ENCODE data around the gene KAT6B. TPM values are rescaled to one million over a fixed set of nuclear protein-coding genes. Genes with fewer than 3 reads are reported as not detected.
A peak's percentile ranks its signal among the peaks of the same experiment; 100 is the strongest.

KAT6B gene
- total RNA-seq, 1 donor from 2014 or later = 47.1 TPM

- DNase-seq (no peak), ATAC-seq (no peak)
- intact Hi-C loops (cut with micrococcal nuclease) = no loop called here
Measured at GRCh38 chr10:75068523-75068922, 242.1 kb downstream of the KAT6B start.

DNA sequence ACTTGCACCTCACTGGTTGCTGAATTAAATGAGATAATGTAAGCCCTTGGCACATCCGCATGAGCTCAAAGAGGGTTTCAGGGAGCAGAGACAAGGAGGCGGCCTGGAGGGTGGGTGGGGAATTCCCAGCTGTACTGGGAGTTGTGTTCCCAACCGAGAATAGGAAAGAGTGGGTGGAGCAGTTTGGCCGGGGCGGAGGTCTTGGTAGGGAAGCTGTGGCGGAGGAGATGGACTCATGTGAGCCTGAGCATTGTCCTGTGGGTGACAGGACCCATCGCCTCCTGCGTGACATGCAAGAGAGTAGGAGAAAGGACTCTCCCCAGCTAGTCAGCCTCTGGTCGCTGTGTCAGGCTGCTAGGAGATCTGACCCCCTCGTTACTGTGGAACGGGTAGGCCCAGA, 244.1 kb downstream of the KAT6B start:
- ATAC-seq (peak; percentile 81), DNase-seq (peak; percentile 40)
- intact Hi-C loops (cut with micrococcal nuclease) = no loop called here

DNA sequence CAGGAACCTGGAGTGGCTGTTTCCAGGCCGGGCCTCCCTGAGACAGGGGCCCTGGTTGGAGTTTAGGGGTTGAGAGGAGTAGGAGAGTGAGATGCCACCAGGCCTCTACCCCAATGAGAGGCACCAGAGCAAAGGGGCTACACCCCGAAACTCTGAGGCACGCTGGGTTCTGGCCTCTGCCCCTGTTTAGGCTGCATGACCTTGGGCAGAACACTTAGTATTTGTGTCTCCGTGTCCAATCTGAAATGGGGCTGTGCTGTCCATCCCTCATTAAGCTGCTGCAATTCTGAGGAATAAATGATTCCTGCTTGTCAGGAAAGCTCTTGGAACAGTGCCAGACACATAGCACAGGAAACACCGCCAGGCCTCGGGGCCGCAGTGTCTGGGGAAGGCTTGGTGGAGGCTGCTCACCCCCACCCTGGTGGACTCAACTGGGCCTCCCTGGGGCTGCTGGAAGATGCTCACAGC, 244.6 kb downstream of the KAT6B start:
- ATAC-seq = peak; percentile 54
- no peak for DNase-seq
- intact Hi-C loops (cut with micrococcal nuclease) = no loop called here

- ATAC-seq (no peak), DNase-seq (no peak)
- intact Hi-C loops (cut with micrococcal nuclease) = no loop called here
Measured at GRCh38 chr10:75071756-75072155, 245.4 kb downstream of the KAT6B start.

- intact Hi-C loops (cut with micrococcal nuclease) = no loop called here
- ATAC-seq (no peak), DNase-seq (no peak)
Measured at GRCh38 chr10:75072727-75073126, 246.3 kb downstream of the KAT6B start.

- DNase-seq (no peak), ATAC-seq (no peak)
- intact Hi-C loops (cut with micrococcal nuclease) = no loop called here
Measured at GRCh38 chr10:75073442-75073841, 247.0 kb downstream of the KAT6B start.

DNA sequence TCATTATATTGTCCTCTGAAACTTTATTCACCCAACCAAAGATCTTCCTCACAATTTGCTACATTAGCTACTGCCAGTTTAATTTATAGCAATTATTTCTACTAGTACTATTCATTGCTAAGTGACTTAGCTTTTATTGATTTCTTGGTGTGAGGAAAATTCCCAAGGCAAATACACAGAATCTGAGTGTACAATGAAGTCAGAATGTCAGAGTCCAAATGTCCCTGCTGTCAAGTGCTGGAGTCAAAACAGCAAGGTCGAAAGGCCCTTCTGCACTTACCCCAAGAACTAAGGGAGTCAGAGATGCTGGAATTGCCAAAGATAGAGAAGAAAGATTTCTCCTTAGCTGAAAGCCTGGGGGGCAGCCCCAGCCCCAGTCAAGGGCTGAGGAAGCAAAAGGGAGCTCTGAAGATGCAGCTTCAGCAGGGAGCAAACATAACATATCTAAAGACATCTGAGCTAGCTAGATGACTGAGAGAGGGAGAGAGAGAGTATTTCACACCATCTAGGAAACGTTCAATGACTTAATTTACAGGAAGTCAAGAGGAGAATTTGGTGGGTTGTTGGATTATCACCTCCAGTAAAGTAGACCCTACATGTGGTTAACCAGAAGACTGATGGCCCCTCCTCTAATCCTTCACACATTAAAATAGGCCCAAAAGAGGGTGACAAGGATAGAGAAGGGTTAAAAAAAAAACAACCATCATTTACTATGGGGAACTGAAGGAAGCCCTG, 248.5 kb downstream of the KAT6B start:
- no peak for ATAC-seq
- no peak for DNase-seq
- intact Hi-C loops (cut with micrococcal nuclease) = no loop called here

DNA sequence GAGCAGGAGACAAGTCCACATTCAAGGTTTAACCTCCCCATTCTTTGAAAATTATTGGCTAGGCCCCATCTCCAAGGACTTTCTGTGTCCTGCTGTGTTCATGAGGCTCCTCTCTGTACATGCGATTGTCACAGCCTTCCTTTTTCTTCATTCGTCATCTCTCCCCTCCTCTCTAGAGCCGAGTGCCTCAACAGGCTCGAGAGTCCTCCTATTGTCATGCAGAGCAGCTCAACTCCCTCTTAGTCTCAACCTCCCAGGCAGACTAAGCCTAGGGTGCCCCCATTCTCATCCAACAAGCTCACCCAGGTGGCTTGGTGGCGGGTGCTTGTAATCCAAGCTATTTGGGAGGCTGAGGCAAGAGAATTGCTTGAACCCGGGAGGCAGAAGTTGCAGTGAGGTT, 249.9 kb downstream of the KAT6B start:
- intact Hi-C loops (cut with micrococcal nuclease) = no loop called here
- ATAC-seq (no peak), DNase-seq (no peak)

DNA sequence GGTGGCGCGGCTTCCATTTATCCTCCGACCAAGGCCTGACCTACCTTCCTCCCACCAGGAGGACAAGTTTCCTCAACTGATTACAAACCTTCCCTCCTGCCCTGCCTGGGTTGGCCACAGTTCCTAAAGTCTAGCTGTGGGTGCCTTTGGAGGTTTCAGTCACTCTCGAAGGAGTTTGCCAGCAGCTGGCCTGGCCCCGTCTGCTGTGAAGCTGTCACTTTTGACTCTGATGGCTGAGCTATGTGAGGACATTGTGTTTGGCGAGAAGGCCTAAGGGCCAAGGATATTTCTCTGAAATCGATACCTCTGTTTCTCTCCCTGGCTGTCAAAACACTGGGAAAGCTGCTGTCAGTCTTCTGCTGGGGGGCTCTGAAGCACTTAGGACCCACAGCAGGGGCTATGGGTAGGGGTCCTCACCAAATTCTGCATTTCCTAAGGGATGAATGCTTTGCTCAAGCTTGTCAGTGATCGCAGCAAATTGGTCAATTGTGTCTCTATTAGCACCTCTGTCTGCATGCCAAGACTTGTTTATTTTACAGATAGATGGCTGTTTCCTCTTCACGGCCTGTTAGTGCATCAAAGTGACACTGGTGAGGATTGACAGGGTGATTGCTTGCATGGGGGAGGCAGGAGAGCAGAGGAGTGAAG, 253.2 kb downstream of the KAT6B start:
- no peak for DNase-seq
- intact Hi-C loops (cut with micrococcal nuclease) = no loop called here
- no peak for ATAC-seq

- no peak for ATAC-seq
- intact Hi-C loops (cut with micrococcal nuclease) = no loop called here
- DNase-seq = no peak
Measured at GRCh38 chr10:75080554-75080953, 254.2 kb downstream of the KAT6B start.

GRCh38 chr10:75081379-75081778, 255.0 kb downstream of the KAT6B start:
- no peak for DNase-seq
- intact Hi-C loops (cut with micrococcal nuclease) = no loop called here
- no peak for ATAC-seq
